Panc1 (cell line): ENCODE measurements around the gene CNOT4. TPM values are rescaled to one million over a fixed set of nuclear protein-coding genes. Genes with fewer than 3 reads are reported as not detected.

Experiments
- ATAC-seq: fragments of 200-7000 bp; cut with Tn5 transposase; 2 replicates; pipeline ENCODE4 v1.9.1; 2020; ENCODE audit warnings: mild to moderate bottlenecking, moderate library complexity
- BruUV-seq: library from RNA; stranded (reverse); fragments of 400-500 nt; replicated peaks from 2 replicates; lab custom pipeline; 2021; lab: Mats Ljungman, UMichigan
- CTCF ChIA-PET: fragments of 300-600 bp; sonication (Branson Sonifier 250); formaldehyde crosslinking; loops from one replicate; lab custom pipeline; 2022; ENCODE audit warnings: antibody characterized with exemption; lab: Charles Lee
- POLR2A ChIA-PET: fragments of 300-600 bp; sonication (Branson Sonifier 250); formaldehyde crosslinking; loops from one replicate; lab custom pipeline; 2022; ENCODE audit warnings: antibody characterized with exemption; lab: Charles Lee
- DNase-seq: peaks from one replicate; pipeline ENCODE4 v3.0.0-alpha.2; 2010; ENCODE audit warnings: low read depth, low spot score
- H3K27ac ChIP-seq: 2 replicates; pipeline ENCODE4 v1.5.1; 2011; ENCODE audit warnings: mild to moderate bottlenecking, low read length, inconsistent platforms
- H3K27me3 ChIP-seq: fragments of 200-500 bp; sonication (Bioruptor generic); 2 replicates; pipeline ENCODE4 v1.6.0; 2014; ENCODE audit warnings: low read length, inconsistent platforms; ENCODE audit not compliant: control insufficient read depth, insufficient read depth
- H3K36me3 ChIP-seq: fragments of 200-500 bp; sonication (Bioruptor generic); 2 replicates; pipeline ENCODE4 v1.5.1; 2014; ENCODE audit warnings: inconsistent platforms, mild to moderate bottlenecking, low read length, moderate library complexity; ENCODE audit not compliant: control insufficient read depth, insufficient read depth
- H3K4me1 ChIP-seq: 2 replicates; pipeline ENCODE4 v1.5.1; 2011; ENCODE audit warnings: inconsistent platforms, mild to moderate bottlenecking, low read length, moderate library complexity; ENCODE audit not compliant: control insufficient read depth, insufficient read depth
- H3K4me3 ChIP-seq, 2 experiments: 2 replicates each; pipeline ENCODE4 v1.5.1; 2011 to 2012; ENCODE audit warnings: low read depth in 2 of 2, low read length in 2 of 2, mild to moderate bottlenecking in 2 of 2, inconsistent platforms in 1 of 2, moderate library complexity in 1 of 2
- H3K9me3 ChIP-seq: fragments of 200-500 bp; sonication (Bioruptor generic); 2 replicates; pipeline ENCODE4 v1.5.1; 2014; ENCODE audit warnings: low read depth, mild to moderate bottlenecking, inconsistent platforms, low read length, moderate library complexity; ENCODE audit not compliant: control insufficient read depth, insufficient read depth
- POLR2AphosphoS5 ChIP-seq: IDR thresholded peaks from 2 replicates; pipeline ENCODE4 v1.6.1; 2012; ENCODE audit warnings: mild to moderate bottlenecking, low read depth, low read length, moderate library complexity
- SIN3A ChIP-seq: IDR thresholded peaks from 2 replicates; pipeline ENCODE4 v1.6.1; 2012; ENCODE audit warnings: low read depth, mild to moderate bottlenecking, low read length, moderate library complexity, borderline replicate concordance; ENCODE audit not compliant: insufficient read depth
- TCF7L2 ChIP-seq: IDR thresholded peaks from 2 replicates; pipeline ENCODE4 v1.6.1; 2011; ENCODE audit warnings: mild to moderate bottlenecking, low read depth, low read length, inconsistent platforms
- in situ Hi-C: cut with HindIII; loops from 2 replicates; pipeline ENCODE4 v1.10.0; 2016; ENCODE audit warnings: low sequenced_read_pairs, low pct_unique_long_range_greater_than_20kb
- intact Hi-C: fragments of 100-400 bp; cut with micrococcal nuclease; formaldehyde crosslinking; loops from one replicate; pipeline ENCODE4 v1.10.0; 2022; ENCODE audit not compliant: unreplicated experiment
- total RNA-seq: library from RNA; stranded (reverse); gene quantifications from one replicate; pipeline ENCODE4 v1.2.1, GENCODE V29; 2021; ENCODE audit not compliant: unreplicated experiment
- TF ChIP-seq, protein P1 (sequence below), 2 experiments: IDR thresholded peaks; 2 replicates each; pipeline ENCODE4 v1.6.1; 2011 to 2012; ENCODE audit warnings: low read depth in 2 of 2, control low read depth in 1 of 2, low read length in 1 of 2, mild to moderate bottlenecking in 1 of 2, moderate library complexity in 1 of 2; ENCODE audit not compliant: insufficient read depth in 1 of 2
- TF ChIP-seq, protein P2 (sequence below): fragments of 450-650 bp; IDR thresholded peaks from 2 replicates; pipeline ENCODE4 v1.5.1; 2017; ENCODE audit warnings: mild to moderate bottlenecking

CNOT4 gene
- total RNA-seq, 1 experiment from 2014 or later: 22.3 TPM

DNA sequence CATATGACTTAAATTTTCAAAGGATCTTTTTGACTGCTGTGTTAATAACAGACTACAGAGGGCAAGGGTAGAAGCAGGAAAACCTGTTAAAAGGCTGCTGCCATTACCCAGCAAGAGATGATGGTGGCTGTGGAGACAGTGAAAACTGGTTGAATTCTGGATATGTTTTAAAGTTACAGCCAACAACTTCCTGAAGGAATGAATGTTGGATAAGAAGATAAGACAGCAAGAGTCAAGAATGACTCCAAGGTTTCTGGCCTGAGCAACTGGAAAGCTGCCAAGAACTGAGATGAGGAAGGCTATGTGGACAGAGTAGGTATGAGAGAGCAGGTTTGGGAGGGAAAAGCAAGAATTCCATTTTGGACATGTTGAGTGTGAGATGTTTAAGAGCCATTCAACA is 19.1 kb downstream of the CNOT4 start:
- no peaks in the 10 kb centered on the region for H3K27me3 ChIP-seq
- POLR2A ChIA-PET: no interaction called here
- intact Hi-C loops (no loop called here), in situ Hi-C loops (no loop called here)
- no TSS peak for BruUV-seq
- TF ChIP-seq SIN3A (no peak), POLR2AphosphoS5 (no peak), TCF7L2 (no peak)
- TF ChIP-seq, protein P1, sequence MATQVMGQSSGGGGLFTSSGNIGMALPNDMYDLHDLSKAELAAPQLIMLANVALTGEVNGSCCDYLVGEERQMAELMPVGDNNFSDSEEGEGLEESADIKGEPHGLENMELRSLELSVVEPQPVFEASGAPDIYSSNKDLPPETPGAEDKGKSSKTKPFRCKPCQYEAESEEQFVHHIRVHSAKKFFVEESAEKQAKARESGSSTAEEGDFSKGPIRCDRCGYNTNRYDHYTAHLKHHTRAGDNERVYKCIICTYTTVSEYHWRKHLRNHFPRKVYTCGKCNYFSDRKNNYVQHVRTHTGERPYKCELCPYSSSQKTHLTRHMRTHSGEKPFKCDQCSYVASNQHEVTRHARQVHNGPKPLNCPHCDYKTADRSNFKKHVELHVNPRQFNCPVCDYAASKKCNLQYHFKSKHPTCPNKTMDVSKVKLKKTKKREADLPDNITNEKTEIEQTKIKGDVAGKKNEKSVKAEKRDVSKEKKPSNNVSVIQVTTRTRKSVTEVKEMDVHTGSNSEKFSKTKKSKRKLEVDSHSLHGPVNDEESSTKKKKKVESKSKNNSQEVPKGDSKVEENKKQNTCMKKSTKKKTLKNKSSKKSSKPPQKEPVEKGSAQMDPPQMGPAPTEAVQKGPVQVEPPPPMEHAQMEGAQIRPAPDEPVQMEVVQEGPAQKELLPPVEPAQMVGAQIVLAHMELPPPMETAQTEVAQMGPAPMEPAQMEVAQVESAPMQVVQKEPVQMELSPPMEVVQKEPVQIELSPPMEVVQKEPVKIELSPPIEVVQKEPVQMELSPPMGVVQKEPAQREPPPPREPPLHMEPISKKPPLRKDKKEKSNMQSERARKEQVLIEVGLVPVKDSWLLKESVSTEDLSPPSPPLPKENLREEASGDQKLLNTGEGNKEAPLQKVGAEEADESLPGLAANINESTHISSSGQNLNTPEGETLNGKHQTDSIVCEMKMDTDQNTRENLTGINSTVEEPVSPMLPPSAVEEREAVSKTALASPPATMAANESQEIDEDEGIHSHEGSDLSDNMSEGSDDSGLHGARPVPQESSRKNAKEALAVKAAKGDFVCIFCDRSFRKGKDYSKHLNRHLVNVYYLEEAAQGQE (IDR thresholded peaks at IDR 0.05; ENCODE audit: insufficient read depth in 1 of 2, low read depth in 2 of 2, low read length in 1 of 2): no peak
- TF ChIP-seq, protein P2, sequence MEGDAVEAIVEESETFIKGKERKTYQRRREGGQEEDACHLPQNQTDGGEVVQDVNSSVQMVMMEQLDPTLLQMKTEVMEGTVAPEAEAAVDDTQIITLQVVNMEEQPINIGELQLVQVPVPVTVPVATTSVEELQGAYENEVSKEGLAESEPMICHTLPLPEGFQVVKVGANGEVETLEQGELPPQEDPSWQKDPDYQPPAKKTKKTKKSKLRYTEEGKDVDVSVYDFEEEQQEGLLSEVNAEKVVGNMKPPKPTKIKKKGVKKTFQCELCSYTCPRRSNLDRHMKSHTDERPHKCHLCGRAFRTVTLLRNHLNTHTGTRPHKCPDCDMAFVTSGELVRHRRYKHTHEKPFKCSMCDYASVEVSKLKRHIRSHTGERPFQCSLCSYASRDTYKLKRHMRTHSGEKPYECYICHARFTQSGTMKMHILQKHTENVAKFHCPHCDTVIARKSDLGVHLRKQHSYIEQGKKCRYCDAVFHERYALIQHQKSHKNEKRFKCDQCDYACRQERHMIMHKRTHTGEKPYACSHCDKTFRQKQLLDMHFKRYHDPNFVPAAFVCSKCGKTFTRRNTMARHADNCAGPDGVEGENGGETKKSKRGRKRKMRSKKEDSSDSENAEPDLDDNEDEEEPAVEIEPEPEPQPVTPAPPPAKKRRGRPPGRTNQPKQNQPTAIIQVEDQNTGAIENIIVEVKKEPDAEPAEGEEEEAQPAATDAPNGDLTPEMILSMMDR: no peak
- CTCF ChIA-PET: no interaction called here
- no peak overlapping the region for H3K4me3 ChIP-seq
- H3K27ac ChIP-seq: no peak overlapping the region
- DNase-seq: no peak
- no peak for ATAC-seq
- H3K9me3 ChIP-seq: no peaks in the 10 kb centered on the region
- no peaks in the 10 kb centered on the region for H3K4me1 ChIP-seq
- H3K36me3 ChIP-seq: no peaks in the 10 kb centered on the region

DNA sequence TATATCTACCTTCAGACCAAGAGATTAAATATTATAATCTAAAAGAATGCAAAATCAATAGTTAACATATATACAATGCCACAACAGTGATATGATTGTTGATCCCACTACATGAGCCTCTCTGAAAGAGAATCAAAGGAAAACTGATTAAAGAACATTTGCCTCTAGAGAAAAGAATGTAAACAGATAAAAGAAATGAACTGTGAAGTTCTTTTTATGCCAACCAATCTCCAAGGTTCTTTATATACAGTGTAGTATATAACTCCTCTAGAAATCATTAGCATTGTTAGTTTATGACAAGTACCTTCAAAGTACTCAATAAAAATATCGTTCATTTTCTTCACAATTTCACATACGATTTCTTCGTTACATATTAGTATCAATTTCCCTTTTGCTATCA is 20.1 kb downstream of the CNOT4 start:
- no TSS peak for BruUV-seq
- POLR2A ChIA-PET: no interaction called here
- H3K36me3 ChIP-seq: no peaks in the 10 kb centered on the region
- no peak overlapping the region for H3K27ac ChIP-seq
- no peak overlapping the region for H3K4me3 ChIP-seq
- TF ChIP-seq SIN3A (no peak), TCF7L2 (no peak), POLR2AphosphoS5 (no peak)
- TF ChIP-seq, protein P2: no peak
- TF ChIP-seq, protein P1 (IDR thresholded peaks at IDR 0.05; ENCODE audit: insufficient read depth in 1 of 2, low read depth in 2 of 2, low read length in 1 of 2): no peak
- no peak for DNase-seq
- no peaks in the 10 kb centered on the region for H3K9me3 ChIP-seq
- no peaks in the 10 kb centered on the region for H3K4me1 ChIP-seq
- in situ Hi-C loops (no loop called here), intact Hi-C loops (no loop called here)
- CTCF ChIA-PET: no interaction called here
- ATAC-seq: no peak
- no peaks in the 10 kb centered on the region for H3K27me3 ChIP-seq
